Erythroblast (primary cell): ENCODE results near the gene B3GALNT2.

Experiments
- GATA1 ChIP-seq: IDR thresholded peaks from 2 replicates; pipeline ENCODE4 v1.6.1; 2011; ENCODE audit warnings: low read depth, mild to moderate bottlenecking, control low read depth, low read length, moderate library complexity
- POLR2A ChIP-seq: IDR thresholded peaks from 2 replicates; pipeline ENCODE4 v1.6.1; 2011; ENCODE audit warnings: mild to moderate bottlenecking, low read length

DNA sequence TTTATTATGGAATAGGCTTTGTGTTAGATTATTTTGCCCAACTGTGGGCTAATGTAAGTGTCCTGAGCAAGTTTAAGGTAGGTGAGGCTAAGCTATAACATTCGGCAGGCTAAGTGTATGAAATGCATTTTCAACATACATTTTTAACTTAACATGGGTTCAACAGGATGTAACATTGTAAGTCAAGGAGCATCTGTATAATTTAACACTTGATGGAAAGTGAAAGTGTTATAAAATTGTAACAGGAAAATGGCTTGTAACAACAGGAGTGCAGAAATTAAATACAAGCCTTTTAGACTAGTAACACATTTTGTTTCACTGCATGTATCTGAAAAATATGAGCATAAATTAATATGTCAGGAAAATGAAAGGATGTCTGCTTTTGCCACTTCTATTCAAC is 42.3 kb downstream of the B3GALNT2 start:
- no peak for TF ChIP-seq POLR2A
- TF ChIP-seq GATA1: no peak
